ENCODE results near the gene ALDH3A1.
"Not testable (repeated sequence)": the region's sequence is repeated elsewhere in the genome, so short reads cannot be mapped to it uniquely, and the experiment has no call there.

Gene ALDH3A1

DNA sequence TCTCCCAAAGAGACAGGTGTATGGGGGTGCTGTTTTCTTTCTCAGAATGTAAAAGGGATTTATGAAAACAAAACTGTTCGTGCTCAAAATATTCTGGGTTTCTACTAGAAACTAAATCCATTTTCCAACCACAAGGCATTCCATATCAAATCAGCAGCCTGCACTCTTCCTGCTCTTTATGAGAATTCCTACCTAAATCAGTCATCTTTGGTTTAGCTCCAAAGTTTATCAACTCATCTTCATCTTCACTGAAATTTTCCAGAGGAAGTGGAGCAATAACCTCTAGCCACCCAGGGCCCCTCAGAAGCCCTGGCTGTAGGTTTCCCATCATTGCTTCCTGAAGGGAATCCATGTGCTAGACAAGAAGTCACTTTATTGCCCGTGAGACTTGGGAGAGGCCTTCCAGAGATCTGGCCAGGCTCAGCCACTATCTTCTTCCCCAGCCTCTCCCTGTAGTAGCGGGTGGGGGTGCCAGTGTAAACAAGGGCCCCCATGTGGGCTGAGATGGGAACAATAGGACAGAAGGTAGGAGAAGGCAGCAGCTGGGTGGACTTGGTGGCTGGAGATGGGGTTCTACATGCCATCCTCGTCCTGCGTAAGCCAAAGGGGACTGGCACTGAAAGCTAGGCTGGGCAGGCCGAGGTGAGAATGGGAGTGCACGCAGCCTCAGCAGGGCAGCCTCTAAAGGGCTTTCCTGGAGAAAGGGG lies 22.0 kb upstream of the ALDH3A1 start:
- Histone ChIP-seq H3K36me3 (replicated peaks) (no peaks in the 10 kb centered on the region), H3K4me3 (ENCODE audit: low read depth, low read length) (no peak overlapping the region), H3K27me3 (replicated peaks) (no peaks in the 10 kb centered on the region), H3K27ac (no peak overlapping the region)
- in situ Hi-C loops (cut with HindIII; ENCODE audit: low pct_ligation_motif_present, low sequenced_read_pairs): loop anchor here (10.0 kb wide), 1 partner anchor 405 kb away; the partner anchor contains the start of gene B9D1
- DNase-seq: no peak
- TF ChIP-seq CTCF (IDR thresholded peaks at IDR 0.05; ENCODE audit: low read depth, low read length, missing control alignments): no peak

DNA sequence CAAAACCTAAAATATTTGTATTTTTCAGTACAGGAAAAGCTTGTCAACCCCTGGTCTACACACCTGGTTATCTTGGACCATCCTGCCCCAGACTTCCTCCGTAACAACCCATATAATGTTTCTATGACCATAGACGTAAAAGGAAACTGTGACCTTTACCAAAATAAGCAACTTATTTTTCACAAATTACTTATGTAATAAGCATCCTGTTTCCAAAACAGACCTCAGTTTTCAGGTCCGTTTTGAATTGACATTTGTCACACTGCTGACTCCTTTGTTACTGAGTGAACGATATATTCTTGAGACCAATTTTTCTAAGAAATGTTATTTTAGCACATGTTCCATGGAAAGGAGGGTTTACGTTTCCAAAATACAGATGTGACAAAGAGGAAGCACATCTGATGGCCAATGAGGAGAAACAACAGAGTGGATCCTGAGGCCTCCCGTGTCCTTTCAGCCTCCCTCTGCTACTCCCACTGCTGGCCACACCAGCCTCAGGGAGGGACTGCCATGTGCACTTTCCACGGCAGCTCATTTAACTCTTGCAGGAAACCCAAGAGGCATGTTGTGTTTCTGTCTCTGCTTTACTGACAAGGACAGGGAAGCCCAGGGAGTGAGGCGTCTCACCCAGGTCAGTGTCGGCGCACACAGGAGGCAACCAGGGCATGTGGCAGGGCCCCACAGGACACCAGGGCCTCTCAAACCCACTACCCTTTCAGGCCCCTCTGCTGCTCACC lies 20.1 kb upstream of the ALDH3A1 start:
- Histone ChIP-seq H3K4me3 (ENCODE audit: low read depth, low read length) (no peak overlapping the region), H3K27ac (no peak overlapping the region), H3K27me3 (replicated peaks) (no peaks in the 10 kb centered on the region), H3K36me3 (replicated peaks) (no peaks in the 10 kb centered on the region)
- DNase-seq: no peak
- in situ Hi-C loops (cut with HindIII; ENCODE audit: low pct_ligation_motif_present, low sequenced_read_pairs): loop anchor here (10.0 kb wide), 1 partner anchor 403 kb away; the partner anchor contains the start of gene B9D1
- no peak for TF ChIP-seq CTCF (IDR thresholded peaks at IDR 0.05; ENCODE audit: low read depth, low read length, missing control alignments)

DNA sequence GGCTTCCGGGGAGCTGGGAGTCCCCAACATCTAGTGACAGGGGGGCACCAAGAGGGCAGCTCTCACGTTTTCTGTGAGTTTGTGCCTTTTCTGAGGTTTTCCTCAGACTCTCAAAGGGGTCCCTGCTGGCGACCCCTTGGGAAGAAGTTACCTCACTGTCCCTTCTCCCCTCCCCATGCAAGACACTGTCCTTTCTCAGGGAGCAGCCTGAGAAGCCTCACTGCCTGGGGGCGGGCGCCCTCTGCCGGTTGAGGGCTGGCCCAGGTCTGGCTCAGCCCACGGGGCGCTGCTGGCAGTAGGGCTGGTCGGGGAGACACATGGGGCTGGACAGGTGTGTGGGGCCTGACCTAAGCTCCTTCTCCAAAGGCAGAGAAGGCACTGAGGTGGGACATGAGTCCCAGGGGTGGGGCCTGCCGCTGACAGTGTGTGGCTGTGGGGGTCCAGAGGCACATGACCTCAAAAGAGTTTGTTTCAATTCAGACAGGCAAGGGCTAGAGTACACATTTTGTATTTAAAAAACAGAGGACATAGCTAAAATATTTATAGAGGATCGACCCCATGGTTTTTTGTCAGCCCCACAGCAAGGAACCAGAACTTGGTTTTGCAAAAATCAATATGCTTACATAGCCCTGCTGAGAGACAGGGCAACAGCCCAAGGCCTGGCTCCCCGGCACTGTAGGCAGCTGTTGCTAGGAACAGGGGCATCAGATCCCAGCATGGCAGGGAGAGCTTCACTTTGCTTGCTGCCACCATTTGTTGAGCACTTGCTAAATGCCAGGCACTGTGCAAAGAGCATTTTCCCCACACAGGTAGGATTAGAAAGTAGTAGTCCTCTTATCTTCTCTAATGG lies 18.5 kb upstream of the ALDH3A1 start:
- Histone ChIP-seq H3K27me3 (replicated peaks) (no peaks in the 10 kb centered on the region), H3K27ac (no peak overlapping the region), H3K36me3 (replicated peaks) (no peaks in the 10 kb centered on the region), H3K4me3 (ENCODE audit: low read depth, low read length) (no peak overlapping the region)
- in situ Hi-C loops (cut with HindIII; ENCODE audit: low pct_ligation_motif_present, low sequenced_read_pairs): loop anchor here (10.0 kb wide), 1 partner anchor 402 kb away; the partner anchor contains the start of gene B9D1
- peak; percentile 99 for TF ChIP-seq CTCF (IDR thresholded peaks at IDR 0.05; ENCODE audit: low read depth, low read length, missing control alignments)
- DNase-seq: peak; percentile 33

GRCh38 chr17:19766016-19766415 lies 17.9 kb upstream of the ALDH3A1 start:
- Histone ChIP-seq H3K4me3 (ENCODE audit: low read depth, low read length) (no peak overlapping the region), H3K27ac (no peak overlapping the region), H3K36me3 (replicated peaks) (no peaks in the 10 kb centered on the region), H3K27me3 (replicated peaks) (no peaks in the 10 kb centered on the region)
- in situ Hi-C loops (cut with HindIII; ENCODE audit: low pct_ligation_motif_present, low sequenced_read_pairs): loop anchor here (10.0 kb wide), 1 partner anchor 401 kb away; the partner anchor contains the start of gene B9D1
- TF ChIP-seq CTCF (IDR thresholded peaks at IDR 0.05; ENCODE audit: low read depth, low read length, missing control alignments): no peak
- DNase-seq: no peak

GRCh38 chr17:19763991-19764390 lies 15.9 kb upstream of the ALDH3A1 start:
- not testable (repeated sequence) for H3K27ac ChIP-seq; H3K27me3 ChIP-seq (replicated peaks)
- in situ Hi-C loops (cut with HindIII; ENCODE audit: low pct_ligation_motif_present, low sequenced_read_pairs): loop anchor here (10.0 kb wide), 1 partner anchor 399 kb away; the partner anchor contains the start of gene B9D1

More at GRCh38 chr17:19763991-19764390, 15.9 kb upstream of the ALDH3A1 start:
- not testable (repeated sequence) for H3K36me3 ChIP-seq (replicated peaks); H3K4me3 ChIP-seq (ENCODE audit: low read depth, low read length); DNase-seq

Measured in brain microvascular endothelial cell (primary cell).